C4-2B (cell line): Measurements from ENCODE around the gene TMEM101.

Experiments used
- H3K27ac ChIP-seq: fragments of 450-650 bp; 2 replicates; pipeline ENCODE4 v1.5.1; 2017
- ZFX ChIP-seq: fragments of 450-650 bp; IDR thresholded peaks from 2 replicates; pipeline ENCODE4 v1.6.1; 2017
- TF ChIP-seq, protein P1 (sequence below): fragments of 450-650 bp; conservative IDR thresholded peaks from 2 replicates; pipeline ENCODE4 v1.5.1; 2017; ENCODE audit warnings: mild to moderate bottlenecking

The TMEM101 gene

DNA sequence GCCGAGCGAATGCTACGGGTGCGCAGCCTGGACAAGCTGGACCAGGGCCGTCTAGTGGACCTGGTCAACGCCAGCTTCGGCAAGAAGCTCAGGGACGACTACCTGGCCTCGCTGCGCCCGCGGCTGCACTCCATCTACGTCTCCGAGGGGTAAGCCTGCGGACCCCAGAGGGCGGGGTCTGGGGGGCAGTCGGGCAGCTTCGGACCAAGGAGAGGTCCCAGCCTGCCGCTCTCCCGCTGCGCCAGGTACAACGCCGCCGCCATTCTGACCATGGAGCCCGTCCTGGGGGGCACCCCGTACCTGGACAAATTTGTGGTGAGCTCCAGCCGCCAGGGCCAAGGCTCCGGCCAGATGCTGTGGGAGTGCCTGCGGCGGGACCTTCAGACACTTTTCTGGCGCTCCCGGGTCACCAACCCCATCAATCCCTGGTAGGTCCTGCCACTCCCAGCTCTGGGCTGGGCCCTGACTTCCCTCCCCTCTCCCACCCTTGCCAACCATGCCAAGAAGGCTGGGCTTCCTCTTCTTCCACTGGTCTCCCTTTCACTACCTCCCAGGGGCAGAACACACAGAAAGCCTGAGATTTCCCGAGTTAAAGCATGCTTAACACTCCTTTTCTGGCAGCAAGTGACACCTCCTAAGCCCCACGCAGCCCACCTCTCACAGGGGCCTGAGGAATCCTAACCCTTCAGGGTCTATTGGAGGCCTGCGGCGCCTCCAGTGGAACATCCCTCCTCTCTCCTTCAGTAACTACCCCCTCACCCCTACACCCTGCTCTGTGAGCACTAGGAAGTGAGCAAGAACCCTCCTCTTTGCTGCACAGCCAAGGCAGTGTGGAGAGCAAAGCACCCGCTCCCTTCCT is 7.2 kb downstream of the TMEM101 start:
- TF ChIP-seq, protein P1, sequence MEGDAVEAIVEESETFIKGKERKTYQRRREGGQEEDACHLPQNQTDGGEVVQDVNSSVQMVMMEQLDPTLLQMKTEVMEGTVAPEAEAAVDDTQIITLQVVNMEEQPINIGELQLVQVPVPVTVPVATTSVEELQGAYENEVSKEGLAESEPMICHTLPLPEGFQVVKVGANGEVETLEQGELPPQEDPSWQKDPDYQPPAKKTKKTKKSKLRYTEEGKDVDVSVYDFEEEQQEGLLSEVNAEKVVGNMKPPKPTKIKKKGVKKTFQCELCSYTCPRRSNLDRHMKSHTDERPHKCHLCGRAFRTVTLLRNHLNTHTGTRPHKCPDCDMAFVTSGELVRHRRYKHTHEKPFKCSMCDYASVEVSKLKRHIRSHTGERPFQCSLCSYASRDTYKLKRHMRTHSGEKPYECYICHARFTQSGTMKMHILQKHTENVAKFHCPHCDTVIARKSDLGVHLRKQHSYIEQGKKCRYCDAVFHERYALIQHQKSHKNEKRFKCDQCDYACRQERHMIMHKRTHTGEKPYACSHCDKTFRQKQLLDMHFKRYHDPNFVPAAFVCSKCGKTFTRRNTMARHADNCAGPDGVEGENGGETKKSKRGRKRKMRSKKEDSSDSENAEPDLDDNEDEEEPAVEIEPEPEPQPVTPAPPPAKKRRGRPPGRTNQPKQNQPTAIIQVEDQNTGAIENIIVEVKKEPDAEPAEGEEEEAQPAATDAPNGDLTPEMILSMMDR, result no peak; the same call in 1 of the 2 replicates
- TF ChIP-seq ZFX, result no peak
- peak overlapping the region; percentile 73 for H3K27ac ChIP-seq

- peak overlapping the region; percentile 73 for H3K27ac ChIP-seq
- TF ChIP-seq, protein P1, result no peak; the same call in 1 of the 2 replicates
- TF ChIP-seq ZFX, result no peak
Observed at GRCh38 chr17:44006598-44007345, 8.0 kb downstream of the TMEM101 start.

GRCh38 chr17:44006272-44006597 is 8.5 kb downstream of the TMEM101 start:
- peak overlapping the region; percentile 73 for H3K27ac ChIP-seq
- TF ChIP-seq ZFX, result no peak
- TF ChIP-seq, protein P1, result no peak

DNA sequence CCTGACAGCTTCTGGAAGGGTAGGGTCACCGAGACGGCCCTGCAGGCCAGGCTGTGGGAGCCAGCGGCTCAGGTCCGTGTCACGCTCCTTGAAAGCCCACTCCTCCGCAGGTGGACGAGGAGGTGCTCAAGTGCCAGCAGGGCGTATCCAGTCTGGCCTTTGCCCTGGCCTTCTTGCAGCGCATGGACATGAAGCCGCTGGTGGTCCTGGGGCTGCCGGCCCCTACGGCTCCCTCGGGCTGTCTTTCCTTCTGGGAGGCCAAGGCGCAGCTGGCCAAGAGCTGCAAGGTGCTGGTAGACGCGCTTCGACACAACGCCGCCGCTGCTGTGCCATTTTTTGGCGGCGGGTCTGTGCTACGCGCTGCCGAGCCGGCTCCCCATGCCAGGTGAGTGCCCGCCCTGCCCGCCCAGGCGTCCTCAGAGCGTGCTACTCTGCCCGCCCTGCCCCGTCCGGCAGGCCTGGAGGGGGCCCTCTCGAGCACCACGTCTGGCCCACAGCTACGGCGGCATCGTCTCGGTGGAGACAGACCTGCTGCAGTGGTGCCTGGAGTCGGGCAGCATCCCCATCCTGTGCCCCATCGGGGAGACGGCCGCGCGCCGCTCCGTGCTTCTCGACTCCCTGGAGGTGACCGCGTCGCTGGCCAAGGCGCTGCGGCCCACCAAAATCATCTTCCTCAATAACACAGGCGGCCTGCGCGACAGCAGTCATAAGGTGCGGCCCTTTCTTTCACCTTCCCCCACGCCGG is 9.1 kb downstream of the TMEM101 start:
- no peak for TF ChIP-seq ZFX
- TF ChIP-seq, protein P1, result no peak
- H3K27ac ChIP-seq, result peak overlapping the region; percentile 73

- no peak for TF ChIP-seq ZFX
- TF ChIP-seq, protein P1, result no peak
- H3K27ac ChIP-seq, result no peak overlapping the region
Observed at GRCh38 chr17:44004761-44005526, 9.8 kb downstream of the TMEM101 start.

DNA sequence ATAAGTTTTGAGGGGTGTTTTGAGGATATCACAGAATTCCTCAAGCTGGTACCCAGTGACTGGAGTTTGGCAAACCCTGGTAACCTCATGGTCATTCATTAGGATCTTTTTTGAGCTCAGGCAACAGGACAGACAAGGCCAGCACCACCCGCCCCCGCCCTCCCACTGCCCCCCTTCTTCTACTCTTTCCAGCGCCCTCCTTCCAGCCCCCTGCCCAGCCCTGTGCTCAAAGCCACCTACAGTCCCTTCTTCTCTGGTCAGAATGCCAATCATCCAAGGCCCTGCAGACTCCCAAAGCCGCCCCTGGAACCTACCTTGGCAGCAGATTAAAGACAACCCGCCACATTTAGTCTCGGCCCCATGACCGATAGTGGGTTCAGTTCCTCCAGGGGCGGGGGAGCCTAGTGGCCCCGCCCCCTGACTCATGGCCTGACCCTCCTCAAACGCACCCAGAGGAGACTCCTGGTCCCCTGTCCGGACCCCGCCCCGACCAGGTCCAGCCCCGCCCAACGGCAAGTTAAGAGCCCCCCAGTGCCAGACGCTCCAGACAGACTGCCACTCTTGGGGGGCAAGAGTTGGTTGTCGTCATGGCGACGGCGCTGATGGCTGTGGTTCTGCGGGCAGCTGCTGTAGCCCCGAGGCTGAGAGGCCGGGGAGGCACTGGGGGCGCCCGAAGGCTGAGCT is 10.5 kb downstream of the TMEM101 start, which contains the start of gene NAGS:
Gene NAGS, plus strand, starts transcription at position 546 of the 684 bp plus-strand sequence. Its CDS starts 42 bp downstream, at position 588.
- H3K27ac ChIP-seq, result no peak within 1 kb of the TSS
- TF ChIP-seq, protein P1, result no peak
- no peak for TF ChIP-seq ZFX
